OCI-LY1 (cell line): ENCODE data around the gene DNMBP.

Experiments
- H2AFZ ChIP-seq: fragments of 200-600 bp; sonication (generic), shearing (Covaris generic); 2 replicates; pipeline ENCODE4 v1.6.0; 2014; ENCODE audit warnings: antibody characterized with exemption, mild to moderate bottlenecking, low read length
- H3F3A ChIP-seq: fragments of 200-600 bp; sonication (generic), shearing (Covaris generic); 2 replicates; pipeline ENCODE4 v1.6.0; 2014; ENCODE audit warnings: mild to moderate bottlenecking, antibody characterized with exemption, low read length, moderate library complexity; ENCODE audit not compliant: insufficient read depth
- H3K27ac ChIP-seq: fragments of 200-600 bp; sonication (generic); 2 replicates; pipeline ENCODE4 v1.5.1; 2014; ENCODE audit warnings: low read length, mixed run types, mild to moderate bottlenecking, low read depth; ENCODE audit not compliant: poor library complexity, severe bottlenecking
- H3K27me3 ChIP-seq: fragments of 200-600 bp; sonication (generic); 2 replicates; pipeline ENCODE4 v1.6.0; 2014; ENCODE audit warnings: antibody characterized with exemption, mild to moderate bottlenecking, low read length, moderate library complexity; ENCODE audit not compliant: insufficient read depth
- H3K36me3 ChIP-seq: fragments of 200-600 bp; sonication (generic); 2 replicates; pipeline ENCODE4 v1.6.1; 2014; ENCODE audit warnings: mild to moderate bottlenecking, antibody characterized with exemption, low read length, moderate library complexity, mixed read lengths; ENCODE audit not compliant: insufficient read depth
- H3K4me1 ChIP-seq: fragments of 200-600 bp; sonication (generic); 2 replicates; pipeline ENCODE4 v1.5.1; 2014; ENCODE audit warnings: mild to moderate bottlenecking, low read length, moderate library complexity; ENCODE audit not compliant: insufficient read depth, severe bottlenecking
- H3K4me2 ChIP-seq: fragments of 200-600 bp; sonication (generic), shearing (Covaris generic); 2 replicates; pipeline ENCODE4 v1.6.1; 2014; ENCODE audit warnings: low read length
- H3K4me3 ChIP-seq: fragments of 200-600 bp; sonication (generic); 2 replicates; pipeline ENCODE4 v1.5.1; 2014; ENCODE audit warnings: low read length, low read depth, mild to moderate bottlenecking, mixed read lengths; ENCODE audit not compliant: poor library complexity, severe bottlenecking
- H3K79me2 ChIP-seq: fragments of 200-600 bp; shearing (Covaris generic); 2 replicates; pipeline ENCODE4 v1.6.1; 2016; ENCODE audit warnings: mixed run types, low read length, mixed read lengths; ENCODE audit not compliant: insufficient read depth
- H3K9ac ChIP-seq: fragments of 200-600 bp; sonication (generic), shearing (Covaris generic); 2 replicates; pipeline ENCODE4 v1.6.1; 2014; ENCODE audit warnings: mild to moderate bottlenecking, low read length, mixed read lengths
- H3K9me2 ChIP-seq: fragments of 200-600 bp; sonication (generic), shearing (Covaris generic); 2 replicates; pipeline ENCODE4 v1.6.1; 2014; ENCODE audit warnings: low read depth, mild to moderate bottlenecking, low read length, mixed read lengths
- H3K9me3 ChIP-seq: fragments of 200-600 bp; shearing (Covaris generic); 2 replicates; pipeline ENCODE4 v1.6.1; 2014; ENCODE audit warnings: low read length, mixed read lengths
- H4K20me1 ChIP-seq: fragments of 200-600 bp; sonication (generic), shearing (Covaris generic); 2 replicates; pipeline ENCODE4 v1.6.0; 2016; ENCODE audit warnings: mild to moderate bottlenecking, low read length; ENCODE audit not compliant: insufficient read depth
- EZH2 ChIP-seq: fragments of 200-600 bp; sonication (generic), shearing (Covaris generic); IDR thresholded peaks from 2 replicates; pipeline ENCODE4 v1.8.0; 2017; ENCODE audit warnings: borderline replicate concordance, mixed run types, mild to moderate bottlenecking, antibody characterized with exemption, low read length, moderate library complexity, mixed read lengths
- TF ChIP-seq, protein P1 (sequence below): fragments of 200-600 bp; sonication (generic), shearing (Covaris generic); IDR thresholded peaks from 2 replicates; pipeline ENCODE4 v1.5.1; 2017; ENCODE audit warnings: mild to moderate bottlenecking, antibody characterized with exemption, low read length, moderate library complexity, mixed read lengths

DNMBP gene

DNA sequence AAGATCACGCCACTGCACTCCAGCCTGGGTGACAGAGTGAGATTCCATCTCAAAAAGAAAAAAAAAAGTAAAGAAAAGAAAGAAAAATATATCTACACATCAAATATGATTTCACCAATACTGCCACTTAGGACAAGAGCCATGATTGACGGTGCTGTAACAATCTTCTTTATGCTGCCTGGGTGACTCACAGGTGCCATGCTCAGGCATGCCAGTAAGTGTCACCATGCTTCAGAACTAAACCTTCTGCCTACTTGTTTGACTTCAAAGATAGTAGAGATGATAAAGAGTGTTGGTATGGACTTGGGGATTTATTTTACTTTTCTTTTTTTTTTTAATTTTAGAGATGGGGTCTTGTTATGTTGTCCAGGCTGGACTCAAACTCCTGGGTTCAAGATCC, 33.6 kb upstream of the DNMBP start:
- TF ChIP-seq, protein P1, sequence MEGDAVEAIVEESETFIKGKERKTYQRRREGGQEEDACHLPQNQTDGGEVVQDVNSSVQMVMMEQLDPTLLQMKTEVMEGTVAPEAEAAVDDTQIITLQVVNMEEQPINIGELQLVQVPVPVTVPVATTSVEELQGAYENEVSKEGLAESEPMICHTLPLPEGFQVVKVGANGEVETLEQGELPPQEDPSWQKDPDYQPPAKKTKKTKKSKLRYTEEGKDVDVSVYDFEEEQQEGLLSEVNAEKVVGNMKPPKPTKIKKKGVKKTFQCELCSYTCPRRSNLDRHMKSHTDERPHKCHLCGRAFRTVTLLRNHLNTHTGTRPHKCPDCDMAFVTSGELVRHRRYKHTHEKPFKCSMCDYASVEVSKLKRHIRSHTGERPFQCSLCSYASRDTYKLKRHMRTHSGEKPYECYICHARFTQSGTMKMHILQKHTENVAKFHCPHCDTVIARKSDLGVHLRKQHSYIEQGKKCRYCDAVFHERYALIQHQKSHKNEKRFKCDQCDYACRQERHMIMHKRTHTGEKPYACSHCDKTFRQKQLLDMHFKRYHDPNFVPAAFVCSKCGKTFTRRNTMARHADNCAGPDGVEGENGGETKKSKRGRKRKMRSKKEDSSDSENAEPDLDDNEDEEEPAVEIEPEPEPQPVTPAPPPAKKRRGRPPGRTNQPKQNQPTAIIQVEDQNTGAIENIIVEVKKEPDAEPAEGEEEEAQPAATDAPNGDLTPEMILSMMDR = no peak
- no peak for TF ChIP-seq EZH2
- no peaks in the 10 kb centered on the region for H3K27me3 ChIP-seq
- no peak overlapping the region for H3K4me2 ChIP-seq
- no peak overlapping the region for H2AFZ ChIP-seq
- peaks cover 6% of the 10 kb centered on the region for H3K4me1 ChIP-seq
- H3K79me2 ChIP-seq = no peaks in the 10 kb centered on the region
- no peaks in the 10 kb centered on the region for H3K9me2 ChIP-seq
- no peaks in the 10 kb centered on the region for H3F3A ChIP-seq
- no peak overlapping the region for H3K4me3 ChIP-seq
- no peak overlapping the region for H3K27ac ChIP-seq
- no peak overlapping the region for H3K9ac ChIP-seq
- H3K9me3 ChIP-seq = no peaks in the 10 kb centered on the region
- no peaks in the 10 kb centered on the region for H4K20me1 ChIP-seq
- H3K36me3 ChIP-seq = no peaks in the 10 kb centered on the region

GRCh38 chr10:100041306-100042002, 31.7 kb upstream of the DNMBP start:
- Histone ChIP-seq H3K79me2 (no peaks in the 10 kb centered on the region), H4K20me1 (no peaks in the 10 kb centered on the region), H3K4me2 (no peak overlapping the region), H2AFZ (no peak overlapping the region), H3K9me3 (no peaks in the 10 kb centered on the region), H3F3A (no peaks in the 10 kb centered on the region), H3K9ac (no peak overlapping the region), H3K27me3 (no peaks in the 10 kb centered on the region), H3K27ac (no peak overlapping the region), H3K9me2 (no peaks in the 10 kb centered on the region), H3K4me3 (no peak overlapping the region), H3K4me1 (peaks cover 6% of the 10 kb centered on the region), H3K36me3 (no peaks in the 10 kb centered on the region)
- no peak for TF ChIP-seq EZH2
- TF ChIP-seq, protein P1 = no peak

DNA sequence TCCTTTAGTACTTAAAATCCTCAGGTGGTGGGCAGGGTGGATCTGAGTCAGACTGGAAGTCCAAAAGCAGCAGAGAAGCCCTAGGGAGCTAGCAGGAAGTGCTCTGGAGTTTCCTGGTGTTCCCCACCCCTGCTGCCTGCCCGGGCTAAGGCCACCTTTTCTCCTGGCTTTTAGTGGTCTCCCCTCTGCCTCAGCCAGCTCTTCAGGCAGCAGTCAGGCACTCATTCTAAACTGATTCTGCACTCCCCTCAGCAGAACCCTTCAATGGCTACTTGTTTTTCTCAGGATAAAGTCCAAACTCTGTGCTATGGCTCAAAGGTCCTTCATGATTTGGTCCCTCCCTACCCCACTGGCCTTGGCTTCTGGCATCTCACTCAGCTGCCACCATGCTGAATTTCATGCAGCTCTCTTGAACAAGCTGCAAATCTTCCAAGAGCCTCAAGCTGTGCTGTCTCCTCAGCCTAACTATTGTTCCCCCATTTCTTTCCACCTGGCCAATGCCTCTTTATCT, 28.9 kb upstream of the DNMBP start:
- Histone ChIP-seq H3K9me3 (no peaks in the 10 kb centered on the region), H3K27me3 (no peaks in the 10 kb centered on the region), H3K4me3 (no peak overlapping the region), H3K79me2 (no peaks in the 10 kb centered on the region), H2AFZ (no peak overlapping the region), H3K9me2 (no peaks in the 10 kb centered on the region), H3K4me2 (no peak overlapping the region), H3K4me1 (no peaks in the 10 kb centered on the region), H3K9ac (no peak overlapping the region), H3K27ac (no peak overlapping the region), H4K20me1 (no peaks in the 10 kb centered on the region), H3F3A (no peaks in the 10 kb centered on the region), H3K36me3 (no peaks in the 10 kb centered on the region)
- TF ChIP-seq EZH2 = no peak
- TF ChIP-seq, protein P1 = no peak
